Measurements from ENCODE around the gene OR2J3. TPM values are rescaled to one million over a fixed set of nuclear protein-coding genes. Genes with fewer than 3 reads are reported as not detected.
"Not testable (repeated sequence)": the region's sequence is repeated elsewhere in the genome, so short reads cannot be mapped to it uniquely, and the experiment has no call there.

OR2J3 gene
- total RNA-seq, result not detected
- long read RNA-seq, result 0 reads

GRCh38 chr6:29107758-29108157, at the start of gene OR2J3:
Gene OR2J3, plus strand, starts transcription at chr6:29108058. Its CDS starts 3,833 bp downstream, at chr6:29111891.
- no peak for DNase-seq (ENCODE audit: low spot score)

GRCh38 chr6:29071831-29072723, 35.8 kb upstream of the OR2J3 start:
- DNase-seq (ENCODE audit: low spot score), result no peak

GRCh38 chr6:29079203-29079602, 28.7 kb upstream of the OR2J3 start:
- no peak for DNase-seq (ENCODE audit: low spot score)

- no peak for DNase-seq (ENCODE audit: low spot score)
Observed at GRCh38 chr6:29081312-29081711, 26.5 kb upstream of the OR2J3 start.

GRCh38 chr6:29082457-29082856, 25.4 kb upstream of the OR2J3 start:
- no peak for DNase-seq (ENCODE audit: low spot score)

- DNase-seq (ENCODE audit: low spot score), result no peak
Observed at GRCh38 chr6:29087213-29087612, 20.6 kb upstream of the OR2J3 start, which contains the start of gene OR2B3. Gene OR2B3, minus strand, starts transcription at chr6:29087313. Its CDS starts 65 bp downstream, at chr6:29087248.

GRCh38 chr6:29092957-29093356, 14.9 kb upstream of the OR2J3 start:
- DNase-seq (ENCODE audit: low spot score), result no peak

- no peak for DNase-seq (ENCODE audit: low spot score)
Observed at GRCh38 chr6:29097803-29098202, 10.1 kb upstream of the OR2J3 start.

- DNase-seq (ENCODE audit: low spot score), result no peak
Observed at GRCh38 chr6:29099190-29099589, 8.7 kb upstream of the OR2J3 start, which contains the start of gene OR2J1. Gene OR2J1, plus strand, starts transcription at chr6:29099490. Its CDS starts 1,453 bp downstream, at chr6:29100943.

GRCh38 chr6:29112135-29112534, 4.3 kb downstream of the OR2J3 start:
- no peak for DNase-seq (ENCODE audit: low spot score)

GRCh38 chr6:29114964-29115363, 7.1 kb downstream of the OR2J3 start:
- DNase-seq (ENCODE audit: low spot score), result not testable (repeated sequence)

GRCh38 chr6:29129326-29130012, 21.6 kb downstream of the OR2J3 start:
- no peak for DNase-seq (ENCODE audit: low spot score)

GRCh38 chr6:29130644-29131043, 22.8 kb downstream of the OR2J3 start:
- no peak for DNase-seq (ENCODE audit: low spot score)

- no peak for DNase-seq (ENCODE audit: low spot score)
Observed at GRCh38 chr6:29131691-29132090, 23.8 kb downstream of the OR2J3 start.

- DNase-seq (ENCODE audit: low spot score), result no peak
Observed at GRCh38 chr6:29137724-29138123, 29.9 kb downstream of the OR2J3 start.

GRCh38 chr6:29141606-29142005, 33.7 kb downstream of the OR2J3 start:
- DNase-seq (ENCODE audit: low spot score), result no peak

GRCh38 chr6:29142309-29142708, 34.5 kb downstream of the OR2J3 start:
- no peak for DNase-seq (ENCODE audit: low spot score)

GRCh38 chr6:29146179-29146578, 38.3 kb downstream of the OR2J3 start:
- DNase-seq (ENCODE audit: low spot score), result no peak

GRCh38 chr6:29147074-29147473, 39.2 kb downstream of the OR2J3 start:
- no peak for DNase-seq (ENCODE audit: low spot score)

- not testable (repeated sequence) for DNase-seq (ENCODE audit: low spot score)
Observed at GRCh38 chr6:29149444-29149843, 41.6 kb downstream of the OR2J3 start.

- DNase-seq (ENCODE audit: low spot score), result no peak
Observed at GRCh38 chr6:29153083-29153482, 45.2 kb downstream of the OR2J3 start.

- not testable (repeated sequence) for DNase-seq (ENCODE audit: low spot score)
Observed at GRCh38 chr6:29155182-29155581, 47.3 kb downstream of the OR2J3 start.
